B cell (primary cell): ENCODE results near the gene PBLD.

ENCODE experiments used
- EZH2 ChIP-seq: IDR thresholded peaks from 2 replicates; pipeline ENCODE4 v1.6.1; 2012; ENCODE audit warnings: borderline replicate concordance, low read depth, mild to moderate bottlenecking, moderate library complexity, low read length; ENCODE audit not compliant: insufficient read depth, poor library complexity, severe bottlenecking
- TF ChIP-seq, protein P1 (sequence below): fragments of 200-600 bp; IDR thresholded peaks from one replicate; pipeline ENCODE4 v1.8.0; 2022; ENCODE audit warnings: antibody characterized with exemption, mild to moderate bottlenecking

DNA sequence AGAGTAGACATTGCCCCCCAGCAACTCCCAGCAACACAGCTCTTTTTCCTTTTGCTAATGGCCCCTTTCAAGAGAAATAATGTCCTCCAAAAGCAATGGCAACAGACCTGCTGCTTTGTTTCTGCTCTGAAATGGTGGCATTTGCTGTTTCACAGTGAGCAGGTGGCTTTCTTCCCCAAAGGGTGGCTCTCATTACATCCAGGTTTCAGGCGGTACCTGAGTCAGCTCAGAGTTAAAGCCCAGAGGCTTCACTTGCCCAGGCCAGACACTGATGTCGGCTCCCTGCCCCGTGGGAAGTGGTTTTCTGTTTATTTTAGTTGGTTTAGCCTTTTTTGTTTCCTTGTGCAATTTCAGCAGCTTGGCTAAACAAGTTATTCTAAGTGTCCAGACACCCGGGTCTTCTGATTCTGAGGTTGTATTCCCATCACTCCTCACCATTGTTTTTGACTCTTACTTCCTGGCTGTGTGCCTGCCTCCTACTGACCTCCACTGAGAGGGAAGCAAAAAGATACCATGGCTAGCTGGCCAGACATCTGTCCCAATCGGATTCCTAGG lies 93.1 kb downstream of the PBLD start:
- TF ChIP-seq, protein P1, sequence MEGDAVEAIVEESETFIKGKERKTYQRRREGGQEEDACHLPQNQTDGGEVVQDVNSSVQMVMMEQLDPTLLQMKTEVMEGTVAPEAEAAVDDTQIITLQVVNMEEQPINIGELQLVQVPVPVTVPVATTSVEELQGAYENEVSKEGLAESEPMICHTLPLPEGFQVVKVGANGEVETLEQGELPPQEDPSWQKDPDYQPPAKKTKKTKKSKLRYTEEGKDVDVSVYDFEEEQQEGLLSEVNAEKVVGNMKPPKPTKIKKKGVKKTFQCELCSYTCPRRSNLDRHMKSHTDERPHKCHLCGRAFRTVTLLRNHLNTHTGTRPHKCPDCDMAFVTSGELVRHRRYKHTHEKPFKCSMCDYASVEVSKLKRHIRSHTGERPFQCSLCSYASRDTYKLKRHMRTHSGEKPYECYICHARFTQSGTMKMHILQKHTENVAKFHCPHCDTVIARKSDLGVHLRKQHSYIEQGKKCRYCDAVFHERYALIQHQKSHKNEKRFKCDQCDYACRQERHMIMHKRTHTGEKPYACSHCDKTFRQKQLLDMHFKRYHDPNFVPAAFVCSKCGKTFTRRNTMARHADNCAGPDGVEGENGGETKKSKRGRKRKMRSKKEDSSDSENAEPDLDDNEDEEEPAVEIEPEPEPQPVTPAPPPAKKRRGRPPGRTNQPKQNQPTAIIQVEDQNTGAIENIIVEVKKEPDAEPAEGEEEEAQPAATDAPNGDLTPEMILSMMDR = no peak
- TF ChIP-seq EZH2 = no peak
